Astrocyte of the hippocampus (primary cell): ENCODE results near the gene GRK5.
"Not testable (repeated sequence)": the region's sequence is repeated elsewhere in the genome, so short reads cannot be mapped to it uniquely, and the experiment has no call there.

Experiments used
- DNase-seq: peaks from one replicate; pipeline ENCODE4 v3.0.0; 2011; ENCODE audit warnings: low read depth, low spot score

The GRK5 gene

DNA sequence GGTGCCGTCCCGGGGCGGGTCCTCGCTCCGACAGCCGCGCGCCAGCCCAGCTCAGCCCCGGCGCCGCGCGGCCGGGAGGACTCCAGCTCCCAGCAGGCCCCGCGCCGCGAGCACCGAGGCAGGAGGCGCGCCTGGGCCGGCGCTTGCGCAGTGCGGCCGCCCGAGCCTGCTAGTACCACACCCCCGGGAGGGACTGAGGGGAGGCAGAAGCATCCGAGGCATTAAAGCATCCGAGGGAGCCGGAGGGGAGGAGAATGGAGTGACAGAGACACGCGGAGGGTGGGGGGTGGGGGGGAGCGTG lies at the start of gene GRK5:
Gene GRK5, plus strand, starts transcription at position 206 of the 301 bp plus-strand sequence. CDS start 347 bp downstream, outside the sequence.
- peak; percentile 99 for DNase-seq

DNA sequence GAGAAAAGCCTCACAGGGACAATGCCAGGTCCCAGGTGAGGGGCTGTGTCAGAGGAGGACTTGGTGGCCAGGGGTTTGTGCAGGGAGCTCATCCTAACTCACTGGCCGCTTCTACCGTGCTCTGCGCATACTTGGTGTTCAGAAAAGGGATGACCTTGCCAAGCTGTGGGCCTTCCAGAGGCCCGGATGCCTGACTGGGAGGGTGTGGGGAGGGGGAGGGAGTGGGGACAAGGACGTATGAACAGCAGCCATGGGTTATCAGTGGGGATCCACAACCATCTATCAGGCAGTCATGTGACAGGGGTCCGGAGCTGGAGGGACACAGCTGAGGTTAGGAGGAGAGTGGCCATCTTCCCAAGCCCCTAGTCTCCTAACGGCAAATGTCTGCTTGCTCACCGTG lies 48.0 kb upstream of the GRK5 start:
- DNase-seq, result no peak

DNA sequence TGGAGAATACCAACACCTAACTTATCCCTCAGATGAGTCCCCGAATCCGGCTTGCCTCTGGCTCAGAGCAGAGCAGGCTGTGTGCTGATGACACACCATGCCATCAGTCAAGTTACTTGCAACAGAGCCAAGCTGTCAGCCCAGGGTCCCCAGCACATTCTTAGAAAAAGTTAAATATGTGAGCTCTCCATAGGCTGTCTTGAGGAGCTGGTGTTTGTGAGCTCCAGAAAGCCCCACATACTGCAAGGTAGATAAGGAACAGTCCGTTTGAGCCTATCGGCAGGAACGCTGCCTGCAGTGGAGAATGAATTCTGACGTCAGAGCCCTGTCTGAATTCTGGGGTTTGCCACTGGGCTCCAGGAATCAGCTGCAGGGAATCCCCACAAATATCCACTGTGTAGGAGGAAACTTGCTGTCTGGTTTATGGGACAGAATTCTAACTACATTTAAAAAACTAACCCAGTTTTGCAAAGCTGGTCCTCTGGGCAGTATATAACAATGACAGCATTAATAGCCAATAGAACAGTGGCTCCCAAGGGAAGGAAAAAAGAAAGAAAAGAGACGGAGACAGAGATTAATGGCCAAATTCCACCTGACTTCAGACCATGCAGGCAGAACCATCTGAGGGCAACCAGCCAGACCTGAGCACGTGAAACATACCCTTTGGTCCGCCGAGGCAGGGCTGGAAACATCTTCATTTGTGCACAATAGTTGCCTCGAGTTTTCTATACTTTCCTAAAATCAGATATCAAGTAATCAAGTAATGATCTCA lies 45.5 kb upstream of the GRK5 start:
- peak; percentile 66 for DNase-seq

DNA sequence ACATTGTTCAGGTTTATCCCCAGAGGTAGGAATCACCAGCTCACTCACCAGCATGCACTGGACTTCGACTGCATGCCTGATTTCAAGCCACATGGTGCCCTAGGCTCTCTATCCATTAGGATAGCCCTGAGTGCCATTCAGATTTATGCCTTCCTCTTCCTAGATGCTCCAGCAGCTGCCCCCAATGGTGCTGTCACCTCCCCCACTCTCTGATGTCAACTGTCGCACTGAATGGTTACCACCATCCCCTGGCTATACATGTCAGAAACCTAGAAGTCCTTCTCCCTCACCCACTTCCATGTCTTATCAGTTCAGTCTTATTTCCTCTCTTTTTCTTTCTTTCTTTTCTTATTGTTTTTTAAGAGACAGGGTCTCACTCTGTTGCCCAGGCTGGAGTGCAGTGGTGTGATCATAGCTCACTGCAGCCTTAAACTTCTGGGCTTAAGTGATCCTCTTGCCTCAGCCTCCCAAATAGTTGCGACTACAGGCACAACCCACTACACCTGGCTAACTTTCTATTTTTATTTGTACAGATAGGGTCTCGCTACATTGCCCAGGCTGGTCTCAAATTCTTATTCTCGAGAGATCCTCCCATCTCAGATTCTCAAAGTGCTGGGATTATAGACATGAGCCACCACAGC lies 44.8 kb upstream of the GRK5 start:
- no peak for DNase-seq

DNA sequence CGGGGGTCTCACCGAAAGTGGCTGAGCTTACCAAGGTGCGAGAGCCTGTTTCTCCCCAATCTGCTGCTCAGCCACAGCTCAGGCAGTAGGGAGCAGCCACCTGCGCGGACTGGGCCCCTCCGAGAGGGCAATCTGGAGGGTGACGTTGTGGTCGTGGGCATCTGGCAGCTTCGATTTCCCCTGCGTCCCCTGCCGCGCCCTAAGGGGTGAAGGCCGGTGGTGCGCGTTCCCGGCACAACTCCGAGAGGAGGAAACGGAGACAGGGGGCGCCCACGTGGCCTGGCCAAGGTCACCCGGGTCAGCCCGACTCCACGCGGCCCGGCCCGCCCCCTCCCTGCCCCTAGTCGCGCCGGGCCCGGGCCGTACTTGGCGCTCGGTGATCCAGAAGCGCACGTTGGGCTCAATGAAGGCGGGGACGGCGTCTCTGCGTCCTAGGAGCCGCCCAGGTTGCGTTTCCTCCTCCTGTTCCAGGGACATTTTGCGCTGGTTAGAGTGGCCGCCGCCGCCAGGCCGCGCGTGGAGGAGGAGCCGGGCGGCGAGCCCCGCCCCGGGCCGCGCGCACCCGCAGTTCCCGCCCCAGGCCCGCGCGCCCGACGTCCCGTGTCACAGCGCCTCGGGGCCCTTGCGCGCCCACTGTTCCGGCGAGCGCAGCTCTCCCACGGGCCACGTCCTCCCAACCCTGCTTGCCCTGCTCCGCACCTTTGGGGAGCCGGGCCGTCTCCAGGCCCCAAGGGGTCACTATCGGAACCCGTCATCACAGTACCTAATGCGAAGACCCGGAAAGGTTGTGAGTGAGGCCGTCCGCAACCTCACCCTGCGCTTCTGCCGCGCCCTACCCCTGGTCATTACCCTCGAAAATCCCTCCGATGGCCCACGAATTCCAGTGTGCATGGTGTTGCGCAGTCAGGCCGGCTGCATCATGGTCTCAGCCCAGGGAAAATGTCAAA lies 41.9 kb upstream of the GRK5 start, which contains the start of gene SFXN4:
Gene SFXN4, minus strand, starts transcription at position 544 of the 947 bp plus-strand sequence. Its CDS starts 67 bp downstream, at position 477.
- peak; percentile 81 for DNase-seq

DNA sequence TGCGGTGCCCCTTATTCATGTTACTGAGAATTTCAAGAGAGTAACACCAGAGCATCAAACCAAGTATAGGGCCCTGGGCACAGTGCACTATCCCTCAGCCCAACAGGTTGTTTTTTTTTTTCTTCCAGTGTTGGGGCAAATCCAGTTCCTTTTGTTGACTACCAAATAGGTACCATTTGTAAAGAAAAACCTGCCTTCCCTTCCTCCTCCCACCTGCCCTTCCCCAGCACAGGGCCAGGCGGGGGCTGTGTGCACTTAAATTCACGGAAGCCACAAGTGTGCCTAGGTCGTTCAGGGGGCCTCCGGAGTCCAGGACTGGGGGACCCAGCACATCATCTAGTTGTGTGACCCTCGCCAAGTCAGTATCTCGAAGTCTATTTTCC lies 41.3 kb upstream of the GRK5 start:
- DNase-seq, result no peak

DNA sequence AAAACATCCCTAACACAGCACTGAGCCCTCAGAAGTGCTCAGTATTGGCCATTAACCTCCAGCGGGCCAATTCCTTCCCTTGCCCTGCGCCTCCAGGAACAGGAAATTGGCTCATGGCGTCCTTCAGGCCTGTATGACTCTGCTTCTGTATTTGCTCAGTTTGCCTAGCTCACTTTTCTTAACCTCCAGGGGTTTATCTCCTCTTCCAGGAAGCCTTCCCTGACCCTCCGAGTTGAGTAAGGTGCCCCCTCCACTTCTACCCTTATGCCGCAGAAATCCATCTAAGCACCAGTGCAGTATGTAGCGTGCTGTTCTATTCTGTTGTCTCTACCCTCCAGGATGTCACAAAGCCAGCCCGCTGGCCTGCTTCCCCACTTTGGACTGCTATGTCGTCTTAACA lies 40.8 kb upstream of the GRK5 start:
- no peak for DNase-seq

DNA sequence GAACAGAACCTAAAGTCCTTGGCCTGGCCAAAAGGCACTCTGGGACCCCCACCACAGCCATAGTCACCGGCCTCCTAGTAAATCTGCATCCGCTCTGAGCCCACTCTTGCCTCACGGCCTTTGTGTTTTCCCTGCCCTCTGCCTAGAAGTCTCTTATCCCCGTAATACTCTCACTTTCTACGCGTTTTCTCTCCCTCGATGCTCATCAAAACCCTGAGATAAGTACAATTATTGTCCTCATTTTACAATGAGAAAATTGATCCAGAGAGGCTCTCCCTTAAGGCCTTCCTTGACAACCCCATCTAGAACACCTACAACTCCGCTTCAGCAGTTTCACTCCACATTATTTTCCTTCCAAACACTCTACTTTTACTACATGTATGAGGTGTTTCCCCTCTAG lies 40.3 kb upstream of the GRK5 start:
- no peak for DNase-seq

DNA sequence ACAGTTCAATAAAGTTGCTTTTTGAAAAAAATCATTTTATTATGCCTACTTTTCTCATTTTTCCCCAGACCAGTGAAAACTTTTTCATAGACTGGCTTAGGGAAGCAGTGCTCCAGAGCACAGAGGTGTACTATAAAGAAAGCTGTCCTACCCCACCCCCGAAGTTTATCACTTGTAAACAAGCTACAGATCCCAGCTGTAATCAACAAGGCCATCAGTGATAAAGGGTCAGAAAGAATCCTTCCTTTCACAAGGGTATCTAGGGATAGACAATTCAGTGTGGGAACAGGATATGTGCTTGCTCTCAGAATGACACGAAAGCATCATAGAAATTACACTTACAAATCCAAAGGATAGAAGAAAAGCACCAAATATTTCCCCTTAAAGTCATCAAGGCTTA lies 33.3 kb upstream of the GRK5 start:
- DNase-seq, result no peak

DNA sequence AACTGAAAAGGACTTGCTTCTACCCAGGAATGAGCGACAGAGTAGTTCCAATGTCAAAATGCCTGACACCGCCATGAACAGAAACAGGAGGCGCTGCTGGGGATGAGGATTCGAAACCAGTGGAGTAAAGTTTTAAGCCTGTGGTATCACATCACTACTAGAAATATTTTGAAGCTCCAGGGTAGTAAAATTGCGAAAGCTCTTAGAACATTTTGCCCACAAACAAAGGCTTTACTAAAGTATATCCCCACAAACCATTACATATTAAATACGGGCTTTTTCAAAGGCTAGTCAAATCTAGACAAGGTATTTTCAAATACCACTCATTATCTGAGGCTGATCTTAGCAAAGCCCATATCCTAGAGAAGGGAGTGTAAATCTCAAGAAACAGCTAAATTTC lies 31.2 kb upstream of the GRK5 start:
- no peak for DNase-seq

DNA sequence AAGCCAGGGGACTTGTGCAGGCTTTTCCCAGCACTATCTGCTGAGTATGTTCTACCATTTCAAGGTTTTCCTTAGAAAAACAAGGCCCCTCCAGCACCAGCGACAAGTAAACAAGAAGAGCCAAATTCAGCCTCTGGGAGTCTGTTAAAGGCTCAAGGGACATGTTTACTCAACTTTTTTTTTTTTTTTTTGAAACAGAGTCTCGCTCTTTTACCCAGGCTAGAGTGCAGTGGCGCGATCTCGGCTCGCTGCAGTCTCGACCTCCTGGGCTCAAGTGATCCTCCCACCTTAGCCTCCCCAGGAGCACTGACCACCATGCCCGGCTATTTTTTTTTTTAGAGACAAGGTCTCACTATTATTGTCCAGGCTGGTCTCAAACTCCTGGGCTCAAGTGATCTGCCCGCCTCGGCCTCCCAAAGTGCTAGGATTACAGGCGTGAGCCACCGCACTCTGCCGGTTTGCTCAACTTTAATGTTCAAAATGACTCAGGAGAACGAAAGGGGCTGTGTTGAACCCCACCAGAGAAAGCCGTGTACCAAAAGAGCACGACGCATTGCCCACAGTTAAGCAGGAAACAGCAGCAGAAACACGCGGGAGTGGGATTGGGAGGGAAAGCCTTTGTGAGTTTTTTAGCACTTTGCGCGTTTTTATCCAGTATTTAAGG lies 29.5 kb upstream of the GRK5 start:
- no peak for DNase-seq

DNA sequence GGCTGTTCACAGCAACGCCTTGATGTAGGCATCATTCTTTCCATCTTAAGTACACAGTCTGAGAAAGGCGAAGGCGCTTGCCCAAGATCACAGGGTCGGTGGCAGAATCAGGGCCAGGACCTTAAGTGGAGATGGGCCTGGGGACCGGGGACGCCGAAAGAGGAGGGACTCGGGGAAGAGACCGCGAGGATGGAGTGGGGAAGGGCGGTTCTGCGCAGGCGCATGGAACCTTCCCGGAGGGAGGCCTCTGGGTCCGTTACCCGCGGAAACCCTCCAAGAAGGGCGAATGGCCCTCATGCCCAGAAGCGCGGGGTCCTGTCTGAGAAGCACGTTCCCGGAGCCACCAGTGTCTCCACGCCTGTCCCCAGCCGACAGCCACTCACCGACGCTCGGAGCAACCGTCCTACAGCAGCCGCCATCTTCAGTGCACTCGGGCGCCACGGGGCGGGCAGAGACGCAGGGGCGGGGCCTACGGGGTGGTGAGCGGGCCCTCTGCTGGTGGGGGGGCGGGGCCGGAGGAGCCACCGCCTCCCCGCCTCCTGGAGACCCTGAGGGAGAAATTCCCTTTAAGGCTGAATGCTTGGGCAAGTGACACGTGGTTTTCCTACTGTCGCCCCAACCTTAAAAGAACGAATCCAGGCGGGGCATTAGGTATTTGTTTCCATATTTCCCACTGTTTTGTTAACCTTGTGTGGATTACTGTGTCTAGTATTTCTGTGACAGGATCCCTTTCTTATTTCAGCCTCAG lies 28.8 kb upstream of the GRK5 start, which contains the start of gene PRDX3:
Gene PRDX3, minus strand, starts transcription at position 441 of the 748 bp plus-strand sequence. Its CDS starts 22 bp downstream, at position 419.
- peak; percentile 97 for DNase-seq

DNA sequence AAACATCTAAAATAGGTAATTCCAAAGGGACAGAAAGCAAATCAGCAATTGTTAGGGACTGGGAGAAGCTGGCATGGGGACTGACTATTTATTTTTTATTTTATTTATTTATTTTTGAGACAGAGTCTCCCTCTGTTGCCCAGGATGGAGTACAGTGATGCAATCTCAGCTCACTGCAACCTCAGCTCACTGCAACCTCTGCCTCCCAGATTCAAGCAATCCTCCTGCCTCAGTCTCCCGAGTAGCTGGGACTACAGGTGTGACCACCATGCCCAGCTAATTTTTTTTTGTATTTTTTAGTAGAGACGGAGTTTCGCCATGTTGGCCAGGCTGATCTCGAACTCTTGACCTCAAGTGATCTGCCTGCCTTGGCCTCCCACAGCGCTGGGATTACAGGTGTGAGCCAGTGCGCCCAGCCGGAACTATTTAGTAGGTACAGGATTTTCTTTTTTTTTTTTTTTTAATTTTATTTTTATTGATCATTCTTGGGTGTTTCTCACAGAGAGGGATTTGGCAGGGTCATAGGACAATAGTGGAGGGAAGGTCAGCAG lies 26.4 kb upstream of the GRK5 start:
- DNase-seq, result not testable (repeated sequence)

DNA sequence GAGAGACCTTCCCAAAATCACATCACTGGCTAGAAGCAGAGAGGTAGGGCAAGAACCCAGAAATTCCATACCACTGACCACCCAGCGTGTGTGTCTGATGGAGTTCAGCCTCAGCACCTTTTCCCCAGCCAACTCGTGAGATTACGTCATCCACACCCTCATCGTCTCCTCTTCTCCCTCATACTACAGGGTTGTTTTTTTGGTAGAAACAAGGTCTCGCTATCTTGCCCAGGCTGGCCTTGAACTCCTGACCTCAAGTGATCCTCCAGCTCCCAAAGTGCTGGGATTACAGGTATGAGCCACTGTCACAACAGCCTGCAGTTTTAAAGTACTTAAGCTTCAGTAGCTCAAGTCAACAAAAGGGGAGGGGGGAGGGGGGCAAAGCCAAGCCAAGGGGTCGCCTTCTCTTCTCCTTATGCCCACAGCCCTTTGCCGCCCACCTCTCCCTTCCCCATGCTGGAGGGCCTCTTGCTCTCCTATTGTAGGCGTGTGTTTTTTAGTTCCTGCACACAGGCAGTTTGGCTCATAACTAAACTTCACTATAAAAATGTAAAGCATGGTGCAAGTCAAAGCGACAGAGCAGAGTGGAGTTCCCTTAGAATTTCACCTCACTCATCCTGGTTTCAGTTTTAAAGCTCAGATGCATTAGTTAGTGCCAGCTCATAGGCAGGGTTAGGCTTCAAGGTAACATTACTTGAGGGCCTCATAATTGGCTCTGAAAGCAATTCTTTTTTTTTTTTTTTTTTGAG lies 23.5 kb upstream of the GRK5 start:
- DNase-seq, result no peak

DNA sequence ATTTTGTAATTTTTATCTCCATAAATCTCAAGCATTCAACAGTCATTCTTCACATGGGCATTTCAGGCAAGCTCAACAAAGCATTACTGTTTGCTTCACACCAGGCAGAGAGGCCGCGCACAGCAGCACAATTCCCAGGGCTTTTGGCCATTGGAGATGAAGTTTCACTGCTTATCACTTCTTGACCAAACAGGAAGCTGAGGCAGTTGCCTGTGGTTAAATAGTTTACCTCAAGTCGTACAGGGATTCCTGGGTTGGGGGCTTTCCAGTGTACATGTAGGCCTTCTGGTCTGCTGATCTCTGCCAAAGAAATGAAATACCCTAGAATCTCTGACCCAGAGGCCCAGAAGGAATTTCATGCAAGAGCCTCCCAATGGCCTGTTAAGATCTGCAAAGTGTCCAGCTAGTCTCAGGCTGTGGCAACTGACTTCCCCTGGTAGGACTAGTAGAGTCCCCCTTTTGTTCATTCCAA lies 17.5 kb upstream of the GRK5 start:
- peak; percentile 84 for DNase-seq

DNA sequence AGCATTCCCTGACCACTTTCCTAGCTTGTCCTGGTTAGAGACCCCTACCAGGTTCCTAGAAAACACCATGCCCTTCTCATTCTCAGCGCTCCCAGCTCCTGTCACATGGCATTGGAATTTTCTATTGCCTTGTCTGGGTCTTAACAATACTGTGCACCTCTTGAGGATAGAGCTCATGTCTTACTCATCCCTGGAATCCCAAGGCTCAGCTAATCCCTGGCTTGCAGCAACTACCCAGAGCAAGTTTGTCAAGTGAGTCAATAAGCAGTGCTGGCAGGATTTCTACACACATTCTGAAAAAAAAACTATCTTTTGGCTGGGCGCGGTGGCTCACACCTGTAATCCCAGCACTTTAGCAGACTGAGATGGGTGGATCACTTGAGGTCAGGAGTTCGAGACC lies 17.0 kb upstream of the GRK5 start:
- DNase-seq, result peak; percentile 92

DNA sequence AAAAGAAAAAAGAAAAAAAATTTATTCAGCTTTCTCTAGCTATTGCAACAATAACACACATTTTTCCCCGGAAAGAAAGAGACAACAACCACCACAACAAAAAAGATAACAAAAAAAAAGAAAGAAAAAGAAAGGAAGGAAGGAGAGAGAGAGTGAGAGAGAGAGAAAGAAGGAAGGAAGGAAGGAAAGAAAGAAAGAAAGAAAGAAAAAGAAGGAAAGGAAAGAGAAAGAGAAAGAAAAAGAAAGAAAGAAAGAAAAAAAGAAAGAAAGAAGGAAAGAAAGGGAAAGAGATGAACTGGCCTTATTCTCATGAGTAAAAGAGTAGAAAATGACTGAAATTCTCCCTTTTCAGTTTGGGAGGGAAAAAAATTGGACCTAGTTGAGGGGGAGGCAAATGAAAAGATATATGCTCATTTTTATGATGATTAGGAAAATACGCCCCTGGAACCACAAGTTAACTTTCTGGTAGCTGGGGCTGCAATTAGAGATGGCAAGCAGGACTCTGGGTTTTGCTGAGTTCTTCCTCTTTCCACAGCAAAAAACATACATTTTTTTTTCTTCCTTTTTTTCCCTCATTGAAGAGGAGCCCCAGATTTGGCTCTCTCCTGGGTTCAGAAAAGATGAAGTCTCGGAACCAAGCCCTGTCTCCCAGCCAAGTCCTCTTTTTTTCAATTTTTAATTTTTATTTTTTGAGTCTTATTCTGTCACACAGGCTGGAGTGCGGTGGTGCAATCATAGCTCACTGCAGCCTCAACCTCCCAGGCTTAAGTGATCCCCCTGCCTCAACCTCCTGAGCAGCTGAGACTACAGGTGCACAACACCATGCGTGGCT lies 16.2 kb upstream of the GRK5 start:
- no peak for DNase-seq

DNA sequence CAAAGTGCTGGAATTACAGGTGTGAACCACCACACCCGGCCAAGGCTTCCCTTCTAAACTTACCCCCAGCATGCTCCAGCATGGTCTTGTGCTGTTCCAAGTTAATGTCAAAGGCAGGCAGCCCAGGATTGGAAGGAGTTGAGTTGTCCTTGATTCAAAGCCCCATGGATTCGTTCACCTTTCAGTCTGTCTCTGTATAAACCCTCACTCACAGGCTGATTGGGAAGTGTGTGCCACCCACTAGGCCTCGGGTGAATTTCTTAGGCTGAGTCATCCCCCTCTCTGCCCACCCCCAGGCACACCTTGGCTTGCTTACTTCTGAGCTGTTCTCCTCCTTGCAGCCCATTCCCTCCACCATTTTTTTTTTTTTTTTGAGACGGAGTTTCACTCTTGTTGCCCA lies 15.5 kb upstream of the GRK5 start:
- DNase-seq, result peak; percentile 30

DNA sequence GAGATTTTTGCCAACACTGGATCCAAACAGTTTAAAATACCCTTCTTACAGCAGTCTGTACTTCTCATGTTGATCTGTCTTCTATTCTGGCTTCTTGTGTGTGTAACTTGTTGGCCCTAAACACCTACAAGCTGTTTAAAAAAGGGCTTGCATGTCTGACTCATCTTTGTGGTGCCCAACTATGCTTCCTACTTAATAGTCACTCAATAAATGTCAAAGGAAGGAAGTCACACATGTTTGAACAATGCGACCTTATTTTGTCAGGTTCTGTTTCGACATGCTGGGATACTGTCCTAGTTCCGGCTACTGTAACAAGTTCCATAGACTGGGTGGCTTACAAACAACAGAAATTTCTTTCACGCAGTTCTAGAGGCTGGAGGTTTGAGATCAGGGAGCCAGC lies 9.4 kb upstream of the GRK5 start:
- DNase-seq, result peak; percentile 47
